ENCODE measurements around the gene CHAF1A. TPM values are rescaled to one million over a fixed set of nuclear protein-coding genes. Genes with fewer than 3 reads are reported as not detected.
A peak's percentile ranks its signal among the peaks of the same experiment; 100 is the strongest.

The CHAF1A gene
- total RNA-seq, 4 donors from 2014 or later: 8.5 to 28.9 (median 11.1) TPM

- DNase-seq: no peak
- Histone ChIP-seq H3K27ac (no peak overlapping the region), H3K4me1 (peaks cover 15 to 29% (median 22%) of the 10 kb centered on the region in 4 donors), H3K4me3 (no peak overlapping the region), H3K36me3 (peaks cover 0 to 39% (median 9%) of the 10 kb centered on the region in 4 donors), H3K27me3 (no peaks in the 10 kb centered on the region), H3K9me3 (no peaks in the 10 kb centered on the region)
- WGBS, 2 donors (ENCODE audit: low coverage in 1 of 2): 80% methylated on average over 33 of the region's 34 CpGs; no CpG with 5 or more reads in 1 of the 2 donors
- in situ Hi-C loops (cut with MboI; ENCODE audit: low pct_ligation_motif_present in 1 of 4, low pct_unique_long_range_greater_than_20kb in 1 of 4, low sequenced_read_pairs in 3 of 4): no loop called here
- no peak for TF ChIP-seq POLR2AphosphoS5 (IDR thresholded peaks at IDR 0.05)
- no peak for TF ChIP-seq EP300 (IDR thresholded peaks at IDR 0.05; ENCODE audit: low read depth)
- no peak for TF ChIP-seq CTCF (IDR thresholded peaks at IDR 0.05)
- intact Hi-C loops (cut with DNase I; ENCODE audit: low total_unique reads): no loop called here
These were observed 51.1 kb downstream of the CHAF1A start for GRCh38 chr19:4453232-4454179.

- WGBS, 2 donors (ENCODE audit: low coverage in 1 of 2): 76% methylated on average over 29 of the region's 29 CpGs; no CpG with 5 or more reads in 1 of the 2 donors
- no peaks in the 10 kb centered on the region for H3K27me3 ChIP-seq
- H3K9me3 ChIP-seq: no peaks in the 10 kb centered on the region
- H3K4me1 ChIP-seq: peaks cover 15 to 29% (median 22%) of the 10 kb centered on the region in 4 donors
- TF ChIP-seq POLR2AphosphoS5 (IDR thresholded peaks at IDR 0.05) (no peak), EP300 (IDR thresholded peaks at IDR 0.05; ENCODE audit: low read depth) (no peak), POLR2A (IDR thresholded peaks at IDR 0.05) (no peak), CTCF (IDR thresholded peaks at IDR 0.05) (no peak)
- peaks cover 0 to 30% (median 9%) of the 10 kb centered on the region in 4 donors for H3K36me3 ChIP-seq
- in situ Hi-C loops (cut with MboI; ENCODE audit: low pct_ligation_motif_present in 1 of 4, low pct_unique_long_range_greater_than_20kb in 1 of 4, low sequenced_read_pairs in 3 of 4): no loop called here
- intact Hi-C loops (cut with DNase I; ENCODE audit: low total_unique reads): no loop called here
- no peak overlapping the region for H3K4me3 ChIP-seq
- DNase-seq: no peak
- H3K27ac ChIP-seq: peak overlapping the region in 3 of 4 donors; percentile 86 to 96 (median 93)
These were observed 52.6 kb downstream of the CHAF1A start for GRCh38 chr19:4454747-4455718.

- intact Hi-C loops (cut with DNase I; ENCODE audit: low total_unique reads): no loop called here
- peak; percentile 48 for DNase-seq
These were observed 53.5 kb downstream of the CHAF1A start for GRCh38 chr19:4455719-4456475.

More at GRCh38 chr19:4455719-4456475, 53.5 kb downstream of the CHAF1A start:
- WGBS, 2 donors (ENCODE audit: low coverage in 1 of 2): 55 to 61% methylated on average over 6 to 13 of the region's 15 CpGs
- no peaks in the 10 kb centered on the region for H3K27me3 ChIP-seq
- peak overlapping the region in 1 of 4 donors; percentile 95 for H3K4me3 ChIP-seq
- peaks cover 0 to 27% (median 8%) of the 10 kb centered on the region in 4 donors for H3K36me3 ChIP-seq
- in situ Hi-C loops (cut with MboI; ENCODE audit: low pct_ligation_motif_present in 1 of 4, low pct_unique_long_range_greater_than_20kb in 1 of 4, low sequenced_read_pairs in 3 of 4): no loop called here
- H3K27ac ChIP-seq: peak overlapping the region; percentile 86 to 96 (median 93)
- no peaks in the 10 kb centered on the region for H3K9me3 ChIP-seq
- no peak for TF ChIP-seq CTCF (IDR thresholded peaks at IDR 0.05)
- TF ChIP-seq EP300 (IDR thresholded peaks at IDR 0.05; ENCODE audit: low read depth): no peak
- TF ChIP-seq POLR2AphosphoS5 (IDR thresholded peaks at IDR 0.05): no peak
- TF ChIP-seq POLR2A (IDR thresholded peaks at IDR 0.05): no peak
- H3K4me1 ChIP-seq: peaks cover 15 to 29% (median 22%) of the 10 kb centered on the region in 4 donors
